WTC11 (cell line): Measurements from ENCODE around the gene DYRK1A. TPM values are rescaled to one million over a fixed set of nuclear protein-coding genes. Genes with fewer than 3 reads are reported as not detected.

Experiments used
- ATAC-seq: fragments of 200-7000 bp; cut with Tn5 transposase; 2 replicates; pipeline ENCODE4 v1.10.0; 2021; ENCODE audit warnings: mild to moderate bottlenecking, moderate library complexity
- CTCF ChIA-PET: fragments of 300-600 bp; sonication (Branson Sonifier 250); formaldehyde crosslinking; loops from one replicate; lab custom pipeline; 2021; ENCODE audit warnings: antibody characterized with exemption; lab: Charles Lee
- POLR2A ChIA-PET: fragments of 350-600 bp; sonication (Branson Sonifier 250); formaldehyde crosslinking; loops from one replicate; lab custom pipeline; 2021; ENCODE audit warnings: antibody characterized with exemption; lab: Charles Lee
- DNase-seq: peaks from one replicate; pipeline ENCODE4 v3.0.0; 2021; ENCODE audit warnings: low spot score
- H3K27ac Mint-ChIP-seq: 2 replicates; pipeline ENCODE4 v1.8.0; 2021; ENCODE audit warnings: mixed read lengths
- H3K27me3 Mint-ChIP-seq: 2 replicates; pipeline ENCODE4 v1.8.0; 2021; ENCODE audit warnings: low read depth, mild to moderate bottlenecking, moderate library complexity, mixed read lengths
- H3K36me3 Mint-ChIP-seq: 2 replicates; pipeline ENCODE4 v1.8.0; 2021; ENCODE audit warnings: mixed read lengths
- H3K4me1 Mint-ChIP-seq: 2 replicates; pipeline ENCODE4 v1.8.0; 2022; ENCODE audit warnings: mixed read lengths
- H3K4me3 Mint-ChIP-seq: 2 replicates; pipeline ENCODE4 v1.8.0; 2021; ENCODE audit warnings: mild to moderate bottlenecking, moderate library complexity, mixed read lengths
- H3K9me3 Mint-ChIP-seq: 2 replicates; pipeline ENCODE4 v1.8.0; 2021; ENCODE audit warnings: mixed read lengths
- CBFB ChIP-seq: sonication (generic); formaldehyde crosslinking; IDR thresholded peaks from 2 replicates; pipeline ENCODE4 v1.8.1; 2022; ENCODE audit warnings: mild to moderate bottlenecking, low read depth, missing genetic modification reagents
- CREB1 ChIP-seq: sonication (generic); formaldehyde crosslinking; IDR thresholded peaks from 2 replicates; pipeline ENCODE4 v1.8.0; 2023; ENCODE audit warnings: mild to moderate bottlenecking, missing genetic modification reagents
- CREM ChIP-seq: sonication (generic); formaldehyde crosslinking; IDR thresholded peaks from 2 replicates; pipeline ENCODE4 v1.8.1; 2022; ENCODE audit warnings: mild to moderate bottlenecking, missing genetic modification reagents, moderate library complexity
- ELF4 ChIP-seq: sonication (generic); formaldehyde crosslinking; IDR thresholded peaks from 2 replicates; pipeline ENCODE4 v1.8.1; 2022; ENCODE audit warnings: low read depth, mild to moderate bottlenecking, moderate library complexity, missing genetic modification reagents
- ERG ChIP-seq: fragments of 250-450 bp; sonication (Bioruptor Pico); IDR thresholded peaks from 2 replicates; pipeline ENCODE4 v1.8.0; 2021; ENCODE audit warnings: mild to moderate bottlenecking
- GABPB1 ChIP-seq: sonication (generic); formaldehyde crosslinking; IDR thresholded peaks from 2 replicates; pipeline ENCODE4 v1.8.1; 2023; ENCODE audit warnings: mild to moderate bottlenecking, missing genetic modification reagents
- HMGXB4 ChIP-seq: sonication (generic); formaldehyde crosslinking; IDR thresholded peaks from 2 replicates; pipeline ENCODE4 v1.8.1; 2023; ENCODE audit warnings: mild to moderate bottlenecking, moderate library complexity, missing genetic modification reagents
- JAZF1 ChIP-seq: fragments of 250-450 bp; sonication (Bioruptor Pico); IDR thresholded peaks from 2 replicates; pipeline ENCODE4 v1.9.0; 2021; ENCODE audit warnings: moderate library complexity, mild to moderate bottlenecking, inconsistent platforms
- KAT7 ChIP-seq: sonication (generic); formaldehyde crosslinking; IDR thresholded peaks from 2 replicates; pipeline ENCODE4 v1.8.1; 2023; ENCODE audit warnings: missing genetic modification reagents, mild to moderate bottlenecking, borderline replicate concordance
- MAX ChIP-seq: sonication (generic); formaldehyde crosslinking; IDR thresholded peaks from 2 replicates; pipeline ENCODE4 v1.8.0; 2022; ENCODE audit warnings: mild to moderate bottlenecking, missing genetic modification reagents
- NR2C2 ChIP-seq: sonication (generic); formaldehyde crosslinking; IDR thresholded peaks from 2 replicates; pipeline ENCODE4 v1.8.0; 2022; ENCODE audit warnings: mild to moderate bottlenecking, missing genetic modification reagents
- PRRX2 ChIP-seq: fragments of 250-450 bp; sonication (Bioruptor Pico); IDR thresholded peaks from 2 replicates; pipeline ENCODE4 v1.8.0; 2021; ENCODE audit warnings: mild to moderate bottlenecking
- SMAD3 ChIP-seq: sonication (generic); formaldehyde crosslinking; IDR thresholded peaks from 2 replicates; pipeline ENCODE4 v1.8.0; 2022; ENCODE audit warnings: missing genetic modification reagents, mild to moderate bottlenecking, borderline replicate concordance
- SMAD4 ChIP-seq: sonication (generic); formaldehyde crosslinking; IDR thresholded peaks from 2 replicates; pipeline ENCODE4 v1.8.0; 2022; ENCODE audit warnings: mild to moderate bottlenecking, missing genetic modification reagents
- SOX15 ChIP-seq: fragments of 250-450 bp; sonication (Bioruptor Pico); IDR thresholded peaks from 2 replicates; pipeline ENCODE4 v1.9.0; 2021; ENCODE audit warnings: mild to moderate bottlenecking
- TP53 ChIP-seq: sonication (generic); formaldehyde crosslinking; IDR thresholded peaks from 2 replicates; pipeline ENCODE4 v1.8.1; 2023; ENCODE audit warnings: mild to moderate bottlenecking, missing genetic modification reagents
- USF1 ChIP-seq: sonication (generic); formaldehyde crosslinking; IDR thresholded peaks from 2 replicates; pipeline ENCODE4 v1.8.0; 2022; ENCODE audit warnings: mild to moderate bottlenecking, missing genetic modification reagents
- USF2 ChIP-seq: sonication (generic); formaldehyde crosslinking; IDR thresholded peaks from 2 replicates; pipeline ENCODE4 v1.8.1; 2023; ENCODE audit warnings: mild to moderate bottlenecking, missing genetic modification reagents, moderate library complexity
- ZBTB43 ChIP-seq: sonication (generic); formaldehyde crosslinking; IDR thresholded peaks from 2 replicates; pipeline ENCODE4 v1.8.1; 2023; ENCODE audit warnings: mild to moderate bottlenecking, missing genetic modification reagents
- ZNF219 ChIP-seq: sonication (generic); formaldehyde crosslinking; IDR thresholded peaks from 2 replicates; pipeline ENCODE4 v1.8.0; 2023; ENCODE audit warnings: missing genetic modification reagents, mild to moderate bottlenecking, borderline replicate concordance
- ZNF232 ChIP-seq: sonication (generic); formaldehyde crosslinking; IDR thresholded peaks from 2 replicates; pipeline ENCODE4 v1.8.0; 2022; ENCODE audit warnings: mild to moderate bottlenecking, missing genetic modification reagents
- ZNF263 ChIP-seq: sonication (generic); formaldehyde crosslinking; IDR thresholded peaks from 2 replicates; pipeline ENCODE4 v1.8.1; 2022; ENCODE audit warnings: low read depth, mild to moderate bottlenecking, moderate library complexity, missing genetic modification reagents
- ZNF423 ChIP-seq: fragments of 250-450 bp; sonication (Bioruptor Pico); IDR thresholded peaks from 2 replicates; pipeline ENCODE4 v2.1.2; 2022; ENCODE audit warnings: mild to moderate bottlenecking, moderate library complexity
- ZNF425 ChIP-seq: fragments of 250-450 bp; sonication (Bioruptor Pico); conservative IDR thresholded peaks from 2 replicates; pipeline ENCODE4 v1.9.0; 2021; ENCODE audit warnings: mild to moderate bottlenecking
- total RNA-seq: library from RNA; stranded (reverse); gene quantifications from 3 replicates; pipeline ENCODE4 v1.2.3, GENCODE V29; 2021

The DYRK1A gene
- total RNA-seq, 1 experiment from 2014 or later = 56.5 TPM

GRCh38 chr21:37557261-37557950 lies 190.8 kb downstream of the DYRK1A start:
- ChIA-PET POLR2A (no interaction called here), CTCF (interaction anchor here (0.8 kb wide), 1 partner anchor 12 kb away, joined by 3 read pairs; no protein-coding TSS in a partner anchor)
- Mint-ChIP-seq H3K4me3 (no peak overlapping the region), H3K36me3 (no peaks in the 10 kb centered on the region), H3K27me3 (peaks cover 12% of the 10 kb centered on the region), H3K27ac (no peak overlapping the region), H3K9me3 (peaks cover 9% of the 10 kb centered on the region), H3K4me1 (no peaks in the 10 kb centered on the region)
- DNase-seq (no peak), ATAC-seq (no peak)
- no peak for TF ChIP-seq USF1
- TF ChIP-seq MAX (CRISPR knock-in tag) = no peak
- no peak for TF ChIP-seq ZNF263 (CRISPR knock-in tag)
- no peak for TF ChIP-seq ELF4 (CRISPR knock-in tag)
- no peak for TF ChIP-seq SMAD4
- no peak for TF ChIP-seq USF2 (CRISPR knock-in tag)
- no peak for TF ChIP-seq NR2C2 (CRISPR knock-in tag)
- no peak for TF ChIP-seq ZNF232 (CRISPR knock-in tag)
- no peak for TF ChIP-seq ZBTB43 (CRISPR knock-in tag)
- no peak for TF ChIP-seq TP53 (CRISPR knock-in tag)
- no peak for TF ChIP-seq CREM
- no peak for TF ChIP-seq ZNF423 (CRISPR knock-in tag)
- no peak for TF ChIP-seq HMGXB4
- TF ChIP-seq CREB1 (CRISPR knock-in tag) = no peak
- TF ChIP-seq ZNF219 (CRISPR knock-in tag) = no peak

GRCh38 chr21:37558676-37559211 lies 192.2 kb downstream of the DYRK1A start:
- Mint-ChIP-seq H3K36me3 (no peaks in the 10 kb centered on the region), H3K27ac (no peak overlapping the region), H3K4me1 (no peaks in the 10 kb centered on the region), H3K9me3 (peaks cover 9% of the 10 kb centered on the region), H3K27me3 (peaks cover 23% of the 10 kb centered on the region), H3K4me3 (no peak overlapping the region)
- DNase-seq (no peak), ATAC-seq (no peak)
- POLR2A ChIA-PET = no interaction called here
- CTCF ChIA-PET = no interaction called here
- TF ChIP-seq ZNF263 (CRISPR knock-in tag) = no peak
- no peak for TF ChIP-seq PRRX2
- TF ChIP-seq KAT7 (CRISPR knock-in tag) = no peak

- ChIA-PET POLR2A (no interaction called here), CTCF (no interaction called here)
- H3K4me1 Mint-ChIP-seq = peaks cover 15% of the 10 kb centered on the region
- H3K27me3 Mint-ChIP-seq = peaks cover 23% of the 10 kb centered on the region
- DNase-seq (no peak), ATAC-seq (no peak)
- H3K9me3 Mint-ChIP-seq = peaks cover 9% of the 10 kb centered on the region
- H3K4me3 Mint-ChIP-seq = no peak overlapping the region
- H3K27ac Mint-ChIP-seq = no peak overlapping the region
- H3K36me3 Mint-ChIP-seq = no peaks in the 10 kb centered on the region
- TF ChIP-seq CBFB (CRISPR knock-in tag) (no peak), GABPB1 (CRISPR knock-in tag) (no peak), ERG (CRISPR knock-in tag) (no peak), PRRX2 (no peak), SMAD3 (CRISPR knock-in tag) (no peak), ZNF425 (no peak), SOX15 (CRISPR knock-in tag) (no peak), JAZF1 (no peak), USF2 (CRISPR knock-in tag) (no peak)
Measured at GRCh38 chr21:37560385-37560784, 193.8 kb downstream of the DYRK1A start.
